Retinal pigment epithelial cell (primary cell): Measurements from ENCODE around the gene PHF21A.

Source experiments
- DNase-seq: peaks from one replicate; pipeline ENCODE4 v3.0.0-alpha.2; 2010; ENCODE audit warnings: low read depth
- H3K4me3 ChIP-seq: 2 replicates; pipeline ENCODE4 v1.5.1; 2011; ENCODE audit warnings: mild to moderate bottlenecking, low read length, control low read depth, moderate library complexity
- TF ChIP-seq, protein P1 (sequence below): conservative IDR thresholded peaks from 2 replicates; pipeline ENCODE4 v1.5.1; 2011; ENCODE audit warnings: low read depth, low read length, control low read depth, inconsistent platforms

Gene PHF21A

GRCh38 chr11:45933846-45934579 lies 187.2 kb downstream of the PHF21A start:
- H3K4me3 ChIP-seq = no peak overlapping the region
- TF ChIP-seq, protein P1, sequence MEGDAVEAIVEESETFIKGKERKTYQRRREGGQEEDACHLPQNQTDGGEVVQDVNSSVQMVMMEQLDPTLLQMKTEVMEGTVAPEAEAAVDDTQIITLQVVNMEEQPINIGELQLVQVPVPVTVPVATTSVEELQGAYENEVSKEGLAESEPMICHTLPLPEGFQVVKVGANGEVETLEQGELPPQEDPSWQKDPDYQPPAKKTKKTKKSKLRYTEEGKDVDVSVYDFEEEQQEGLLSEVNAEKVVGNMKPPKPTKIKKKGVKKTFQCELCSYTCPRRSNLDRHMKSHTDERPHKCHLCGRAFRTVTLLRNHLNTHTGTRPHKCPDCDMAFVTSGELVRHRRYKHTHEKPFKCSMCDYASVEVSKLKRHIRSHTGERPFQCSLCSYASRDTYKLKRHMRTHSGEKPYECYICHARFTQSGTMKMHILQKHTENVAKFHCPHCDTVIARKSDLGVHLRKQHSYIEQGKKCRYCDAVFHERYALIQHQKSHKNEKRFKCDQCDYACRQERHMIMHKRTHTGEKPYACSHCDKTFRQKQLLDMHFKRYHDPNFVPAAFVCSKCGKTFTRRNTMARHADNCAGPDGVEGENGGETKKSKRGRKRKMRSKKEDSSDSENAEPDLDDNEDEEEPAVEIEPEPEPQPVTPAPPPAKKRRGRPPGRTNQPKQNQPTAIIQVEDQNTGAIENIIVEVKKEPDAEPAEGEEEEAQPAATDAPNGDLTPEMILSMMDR = no peak
- DNase-seq = no peak

GRCh38 chr11:45933131-45933831 lies 188.0 kb downstream of the PHF21A start:
- TF ChIP-seq, protein P1 = no peak
- H3K4me3 ChIP-seq = no peak overlapping the region
- no peak for DNase-seq

GRCh38 chr11:45932217-45932616 lies 189.0 kb downstream of the PHF21A start:
- TF ChIP-seq, protein P1 = no peak
- no peak for DNase-seq
- H3K4me3 ChIP-seq = no peak overlapping the region

DNA sequence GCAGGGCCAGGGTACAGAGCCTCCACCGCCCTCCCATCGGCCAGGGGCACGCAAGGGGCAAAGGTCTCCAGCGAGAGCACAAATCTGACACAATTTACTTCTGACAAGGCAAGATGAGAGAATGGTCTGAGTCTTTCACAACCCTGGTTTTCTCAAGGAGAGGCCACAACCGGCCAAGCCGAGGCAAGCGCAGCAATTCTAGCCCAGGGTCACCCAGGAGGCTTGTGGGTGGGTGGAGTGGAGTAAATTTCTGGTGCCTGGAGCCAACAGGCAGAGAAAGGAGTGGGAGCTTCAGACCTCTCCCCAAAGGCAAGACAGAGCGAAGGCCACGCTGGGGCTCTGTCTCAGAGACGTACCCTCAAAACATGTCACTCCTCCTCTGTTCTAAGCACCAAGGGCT lies 189.5 kb downstream of the PHF21A start:
- no peak overlapping the region for H3K4me3 ChIP-seq
- no peak for DNase-seq
- TF ChIP-seq, protein P1 = no peak

DNA sequence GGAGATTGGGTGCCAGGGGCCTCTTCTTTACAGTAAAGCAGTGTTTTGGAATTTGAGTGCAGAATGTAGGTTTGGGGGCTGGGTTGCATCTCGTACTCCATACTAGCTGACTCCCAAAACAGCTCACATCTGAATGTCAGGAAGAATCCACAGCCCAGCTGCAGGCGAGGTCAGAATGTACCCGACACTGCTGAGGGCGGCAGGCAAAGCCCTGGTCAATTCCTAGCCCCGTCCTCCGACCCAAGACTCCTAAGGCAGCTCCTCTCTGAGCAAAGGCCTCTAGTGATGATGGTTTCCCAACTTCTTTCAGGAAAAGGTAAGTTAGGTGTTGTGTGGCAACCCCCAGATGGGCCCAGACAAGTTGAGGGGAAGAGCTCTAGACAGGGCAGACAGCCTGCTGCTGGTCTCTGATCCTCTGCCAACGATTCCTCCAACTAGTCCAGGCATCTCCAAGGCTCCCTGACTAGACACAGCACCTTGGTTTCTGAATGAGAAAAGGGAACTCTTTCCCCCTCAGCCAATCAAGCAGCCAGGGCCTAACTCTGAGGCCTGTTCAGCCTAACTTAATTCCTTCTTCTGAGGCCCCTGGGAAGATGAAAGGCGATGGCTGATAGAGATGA lies 190.2 kb downstream of the PHF21A start:
- H3K4me3 ChIP-seq = no peak overlapping the region
- no peak for DNase-seq
- TF ChIP-seq, protein P1 = no peak

GRCh38 chr11:45930031-45930794 lies 191.0 kb downstream of the PHF21A start:
- TF ChIP-seq, protein P1 = no peak
- DNase-seq = no peak
- H3K4me3 ChIP-seq = no peak overlapping the region
